GM18951 (cell line): Measurements from ENCODE around the gene ECI2.
"Not testable (repeated sequence)": the region's sequence is repeated elsewhere in the genome, so short reads cannot be mapped to it uniquely, and the experiment has no call there.

Source experiments
- POLR2A ChIP-seq: IDR thresholded peaks from 4 replicates; pipeline ENCODE4 v1.6.1; 2011; ENCODE audit warnings: mild to moderate bottlenecking; ENCODE audit not compliant: insufficient read length, insufficient read depth; ENCODE audit errors: extremely low read depth
- in situ Hi-C: fragments of 300-500 bp; cut with MboI; formaldehyde crosslinking; loops from one replicate; pipeline ENCODE4 v1.12.0; 2022; ENCODE audit warnings: low sequenced_read_pairs, mixed read lengths, inconsistent platforms; ENCODE audit not compliant: unreplicated experiment

Gene ECI2

GRCh38 chr6:4105980-4106536 is 29.3 kb downstream of the ECI2 start:
- in situ Hi-C loops: no loop called here
- TF ChIP-seq POLR2A: no peak

GRCh38 chr6:4103929-4104328 is 31.4 kb downstream of the ECI2 start:
- TF ChIP-seq POLR2A: no peak
- in situ Hi-C loops: no loop called here

GRCh38 chr6:4102687-4103244 is 32.6 kb downstream of the ECI2 start:
- no peak for TF ChIP-seq POLR2A
- in situ Hi-C loops: no loop called here

- in situ Hi-C loops: no loop called here
- TF ChIP-seq POLR2A: no peak
These were observed 34.1 kb downstream of the ECI2 start for GRCh38 chr6:4101298-4101697.

DNA sequence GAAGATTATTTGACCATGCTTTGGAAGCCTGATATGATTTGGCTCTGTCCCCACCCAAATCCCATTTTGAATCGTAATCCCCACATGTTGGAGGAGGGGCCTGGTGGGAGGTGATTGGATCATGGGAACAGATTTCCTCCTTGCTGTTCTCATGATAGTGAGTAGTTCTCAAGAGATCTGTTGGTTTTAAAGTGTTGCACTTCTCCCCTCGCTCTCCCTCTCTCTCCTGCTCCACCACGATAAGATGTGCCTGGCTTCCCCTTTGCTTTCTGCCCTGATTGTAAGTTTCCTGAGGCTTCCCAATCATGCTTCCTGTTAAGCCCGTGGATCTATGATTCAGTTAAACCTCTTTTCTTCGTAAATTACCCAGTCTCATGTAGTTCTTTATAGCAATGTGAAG is 34.7 kb downstream of the ECI2 start:
- no peak for TF ChIP-seq POLR2A
- in situ Hi-C loops: no loop called here

DNA sequence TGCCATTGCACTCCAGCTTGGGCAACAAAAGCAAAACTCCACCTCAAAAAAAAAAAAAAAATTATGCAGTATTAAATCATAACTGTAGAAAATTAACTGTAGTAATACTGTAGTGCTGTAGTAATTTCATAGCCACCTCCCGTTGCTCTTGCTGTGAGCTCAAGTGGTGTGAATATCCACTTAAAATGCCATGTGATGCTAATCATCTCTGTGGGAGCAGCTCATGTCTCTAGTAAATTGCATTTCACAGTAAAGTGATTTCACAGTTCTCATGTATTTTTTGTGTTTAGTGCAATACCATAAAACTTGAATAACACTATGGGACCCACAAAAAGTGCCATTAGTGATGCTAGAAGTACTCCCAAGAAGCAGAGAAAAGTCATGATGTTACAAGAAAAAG is 42.1 kb downstream of the ECI2 start:
- in situ Hi-C loops: no loop called here
- no peak for TF ChIP-seq POLR2A

DNA sequence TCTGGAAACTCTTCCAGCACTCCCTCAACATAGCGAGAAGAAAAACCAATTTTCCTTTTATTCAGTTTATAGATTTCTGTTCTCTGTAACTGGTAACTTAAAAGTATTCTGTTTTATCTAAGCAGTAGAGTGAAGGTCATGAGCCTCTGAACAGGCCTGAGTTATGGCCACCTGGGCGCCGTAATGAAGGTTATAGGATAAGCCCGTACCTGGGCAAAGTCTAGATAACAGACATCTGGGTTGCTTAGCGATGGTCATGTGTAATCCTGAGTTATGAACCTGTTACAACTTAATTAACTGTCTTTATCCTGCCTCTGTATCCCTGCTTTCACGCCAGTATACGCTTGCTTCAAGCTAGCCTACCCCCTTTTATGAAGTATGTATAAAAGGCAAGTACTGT is 43.4 kb downstream of the ECI2 start:
- TF ChIP-seq POLR2A: no peak
- in situ Hi-C loops: no loop called here

- in situ Hi-C loops: not testable (repeated sequence)
These were observed 45.3 kb downstream of the ECI2 start for GRCh38 chr6:4090043-4090442.

DNA sequence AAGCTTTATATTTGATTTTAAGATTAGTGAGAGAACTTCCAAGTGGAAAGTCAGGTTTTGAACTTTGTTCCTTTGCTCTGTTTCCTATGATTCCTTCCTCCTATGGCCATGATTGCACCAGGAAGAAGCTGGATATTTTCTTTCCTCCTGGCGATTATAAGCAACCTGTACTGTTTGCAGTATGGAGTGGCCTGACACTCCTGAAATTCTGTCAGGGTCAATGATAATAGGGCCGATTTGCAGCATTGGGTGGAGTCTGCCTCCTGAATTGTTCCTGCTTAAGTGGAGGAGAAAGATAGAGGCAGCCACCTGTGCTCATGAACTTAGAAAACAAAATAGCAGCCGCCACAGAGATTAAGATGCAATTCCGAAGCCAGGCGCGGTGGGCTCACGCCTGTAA is 46.7 kb downstream of the ECI2 start:
- in situ Hi-C loops: no loop called here
- TF ChIP-seq POLR2A: no peak

- in situ Hi-C loops: no loop called here
- TF ChIP-seq POLR2A: no peak
These were observed 50.1 kb downstream of the ECI2 start for GRCh38 chr6:4085332-4085700.

GRCh38 chr6:4084444-4085331 is 50.7 kb downstream of the ECI2 start:
- in situ Hi-C loops: no loop called here
- no peak for TF ChIP-seq POLR2A

DNA sequence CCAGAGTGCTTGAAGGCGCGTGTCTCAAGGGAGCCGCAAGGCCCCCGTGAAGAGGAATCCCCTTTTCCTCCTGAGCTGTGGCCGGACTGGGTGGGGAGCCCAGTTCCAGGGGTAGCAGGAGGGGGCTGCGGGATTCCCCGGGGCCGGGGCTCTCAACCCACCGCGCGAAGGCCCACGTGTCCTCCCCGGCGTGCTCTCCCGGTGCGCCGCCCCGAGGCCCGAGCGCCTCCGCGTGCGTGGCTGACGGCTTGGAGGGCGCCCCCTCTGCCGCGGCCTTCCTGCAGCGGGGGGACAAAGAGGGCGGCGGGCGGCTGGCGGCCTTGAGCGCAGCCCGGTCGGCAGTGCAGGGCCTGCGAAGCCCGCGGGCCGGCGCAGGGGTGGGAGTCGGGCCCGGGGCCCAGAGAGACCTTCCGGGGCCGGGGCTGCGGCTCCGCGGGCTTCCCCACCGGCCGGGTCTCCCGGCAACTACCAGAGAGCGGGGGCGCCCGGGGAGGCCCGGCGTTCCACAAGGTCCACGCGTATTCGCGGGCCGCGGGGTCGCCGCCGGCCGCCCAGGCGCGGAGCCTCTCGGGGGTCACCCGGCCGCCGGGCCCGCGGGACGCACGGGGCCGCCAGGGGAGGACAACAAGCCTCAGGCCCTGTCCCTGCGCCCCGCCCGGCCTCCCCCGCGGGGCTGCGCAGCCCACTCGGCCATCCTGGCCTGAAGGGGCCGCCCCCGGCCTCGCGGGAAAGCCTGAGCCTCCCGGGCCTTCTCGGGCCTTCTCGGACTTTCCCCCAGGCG is 56.5 kb downstream of the ECI2 start, which contains the start of gene FAM217A:
TSS of gene FAM217A (minus strand) at position 447 of the 781 bp plus-strand sequence. CDS start 1,723 bp downstream, outside the sequence.
- TF ChIP-seq POLR2A: no peak
- in situ Hi-C loops: no loop called here

DNA sequence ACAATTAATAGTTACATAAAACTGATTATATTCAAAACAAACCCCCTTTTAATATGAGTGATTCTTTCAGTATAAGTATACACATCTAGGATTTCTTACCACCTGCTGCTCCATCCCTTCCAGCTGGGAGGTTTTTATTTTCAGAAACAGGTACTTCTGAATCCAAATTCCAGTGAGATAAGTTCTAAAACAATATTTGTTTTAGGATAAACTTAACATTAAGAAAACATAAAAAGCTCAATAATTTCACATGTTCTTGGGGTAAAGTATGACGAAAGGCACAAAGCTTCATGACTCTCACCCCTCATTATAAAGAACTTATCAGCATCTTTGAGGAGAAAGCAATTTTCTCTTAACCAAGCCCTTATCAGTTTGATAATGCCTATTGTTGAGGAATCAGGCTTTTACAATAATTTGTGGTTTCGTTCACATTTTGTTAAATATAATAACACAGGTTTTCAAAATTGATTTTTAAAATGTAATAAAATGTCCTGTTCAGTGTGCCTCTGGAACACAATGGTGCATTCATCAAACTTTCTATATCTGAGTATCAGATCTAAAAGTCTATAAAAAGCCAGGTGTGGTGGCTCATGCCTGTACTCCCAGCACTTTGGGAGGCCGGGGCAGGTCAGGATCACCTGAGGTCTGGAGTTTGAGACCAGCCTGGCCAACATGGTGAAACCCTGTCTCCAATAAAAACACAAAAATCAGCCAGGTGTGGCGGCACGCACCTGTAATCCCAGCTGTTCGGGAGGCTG is 60.7 kb downstream of the ECI2 start:
- no peak for TF ChIP-seq POLR2A
- in situ Hi-C loops: no loop called here
